AG09319 (cell line): ENCODE measurements around the gene DACT1.
A peak's percentile ranks its signal among the peaks of the same experiment; 100 is the strongest.

Source experiments
- DNase-seq: peaks from one replicate; pipeline ENCODE4 v3.0.0-alpha.2; 2010; ENCODE audit warnings: low read depth; ENCODE audit errors: extremely low read depth
- TF ChIP-seq, protein P1 (sequence below): IDR thresholded peaks from 2 replicates; pipeline ENCODE4 v1.5.1; 2011; ENCODE audit warnings: low read depth, mild to moderate bottlenecking, inconsistent platforms, low read length, moderate library complexity

DACT1 gene

DNA sequence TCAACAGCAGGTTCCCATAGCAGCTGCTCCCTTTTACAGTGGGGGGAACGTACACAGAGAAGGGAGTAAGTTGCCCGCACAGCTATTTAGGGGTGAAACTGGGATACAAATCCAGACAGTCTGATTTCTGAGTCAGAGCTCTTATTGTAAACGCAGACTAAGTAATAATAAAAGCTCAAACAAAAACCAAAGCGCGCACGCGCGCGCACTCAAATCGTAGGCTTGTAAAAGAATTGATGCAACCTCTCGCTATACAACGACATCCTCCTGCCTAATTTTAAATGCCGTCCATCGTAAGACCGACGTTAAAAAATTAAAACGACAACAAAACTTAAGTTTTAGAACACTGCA, 747 bp upstream of the DACT1 start:
- DNase-seq = peak; percentile 71
- TF ChIP-seq, protein P1, sequence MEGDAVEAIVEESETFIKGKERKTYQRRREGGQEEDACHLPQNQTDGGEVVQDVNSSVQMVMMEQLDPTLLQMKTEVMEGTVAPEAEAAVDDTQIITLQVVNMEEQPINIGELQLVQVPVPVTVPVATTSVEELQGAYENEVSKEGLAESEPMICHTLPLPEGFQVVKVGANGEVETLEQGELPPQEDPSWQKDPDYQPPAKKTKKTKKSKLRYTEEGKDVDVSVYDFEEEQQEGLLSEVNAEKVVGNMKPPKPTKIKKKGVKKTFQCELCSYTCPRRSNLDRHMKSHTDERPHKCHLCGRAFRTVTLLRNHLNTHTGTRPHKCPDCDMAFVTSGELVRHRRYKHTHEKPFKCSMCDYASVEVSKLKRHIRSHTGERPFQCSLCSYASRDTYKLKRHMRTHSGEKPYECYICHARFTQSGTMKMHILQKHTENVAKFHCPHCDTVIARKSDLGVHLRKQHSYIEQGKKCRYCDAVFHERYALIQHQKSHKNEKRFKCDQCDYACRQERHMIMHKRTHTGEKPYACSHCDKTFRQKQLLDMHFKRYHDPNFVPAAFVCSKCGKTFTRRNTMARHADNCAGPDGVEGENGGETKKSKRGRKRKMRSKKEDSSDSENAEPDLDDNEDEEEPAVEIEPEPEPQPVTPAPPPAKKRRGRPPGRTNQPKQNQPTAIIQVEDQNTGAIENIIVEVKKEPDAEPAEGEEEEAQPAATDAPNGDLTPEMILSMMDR = no peak

- TF ChIP-seq, protein P1 = no peak; the same call in 1 of the 2 replicates
- DNase-seq = no peak
Observed at GRCh38 chr14:58638231-58639197, 752 bp downstream of the DACT1 start.

- TF ChIP-seq, protein P1 = no peak
- DNase-seq = no peak
Observed at GRCh38 chr14:58639198-58639565, 1.4 kb downstream of the DACT1 start.

GRCh38 chr14:58639842-58640484, 2.2 kb downstream of the DACT1 start:
- DNase-seq = peak; percentile 72
- TF ChIP-seq, protein P1 = peak; percentile 76

DNA sequence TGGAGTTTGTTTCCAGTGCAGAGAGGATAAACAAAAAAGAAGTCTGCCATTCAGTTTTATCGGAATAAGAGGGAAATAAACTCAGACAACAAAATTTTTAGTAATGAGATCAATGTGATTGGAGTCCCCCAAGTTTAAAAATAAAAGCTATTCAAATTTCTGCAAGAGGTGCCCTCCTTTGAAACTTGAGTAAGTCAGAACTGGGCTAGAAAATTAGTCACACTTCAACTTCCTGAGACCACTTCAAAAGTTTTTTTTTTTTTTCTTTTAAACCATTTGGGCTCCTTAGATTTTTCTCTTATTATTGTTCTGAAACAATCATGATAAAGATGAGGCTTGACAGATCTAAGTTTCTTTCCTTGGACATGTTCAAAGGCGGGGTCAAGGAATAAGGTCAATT, 3.2 kb downstream of the DACT1 start:
- DNase-seq = no peak
- TF ChIP-seq, protein P1 = no peak

GRCh38 chr14:58641509-58641908, 3.7 kb downstream of the DACT1 start:
- no peak for DNase-seq
- TF ChIP-seq, protein P1 = no peak

DNA sequence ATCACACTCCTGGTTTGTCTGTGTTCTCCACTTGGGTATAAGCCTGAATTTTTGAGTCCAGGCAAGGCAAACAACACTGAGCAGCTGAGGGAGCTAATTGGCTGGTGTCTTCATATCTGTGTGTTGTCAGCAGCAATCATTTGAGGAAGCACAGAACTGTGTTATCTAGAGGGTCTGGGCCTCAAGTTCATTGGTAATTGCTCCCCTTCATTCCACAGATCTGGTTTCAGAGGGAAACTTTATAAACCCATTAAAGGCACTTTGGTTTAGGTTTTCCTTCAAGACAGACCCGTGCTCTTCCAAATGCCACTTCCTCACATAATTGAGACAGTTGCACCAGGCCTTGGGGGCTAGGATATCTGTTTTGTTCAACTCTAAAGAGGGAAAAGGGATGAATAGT, 5.6 kb downstream of the DACT1 start:
- DNase-seq = no peak
- TF ChIP-seq, protein P1 = no peak
